Gastrocnemius medialis (tissue), 4 donors: ENCODE data around the gene GULP1. TPM values are rescaled to one million over a fixed set of nuclear protein-coding genes. Genes with fewer than 3 reads are reported as not detected.

Source experiments
- ATAC-seq, 2 donors: fragments of 150-250 bp; one replicate each; pipeline ENCODE4 v1.9.1; 2016
- DNase-seq, 2 donors: peaks; one replicate each; pipeline ENCODE4 v3.0.0-alpha.2; 2019
- H3K27ac ChIP-seq, 4 donors: fragments of 200-600 bp; sonication (generic); 1 replicate in 1 of 4; 2 replicates in 3 of 4; pipeline ENCODE4 v1.5.1; 2016 to 2018; ENCODE audit warnings: mild to moderate bottlenecking in 2 of 4, moderate library complexity in 1 of 4
- H3K27me3 ChIP-seq, 3 donors: fragments of 200-600 bp; sonication (generic) in 2 of 3; 1 replicate in 1 of 3; 2 replicates in 2 of 3; pipeline versions ENCODE4 v1.5.1 to v1.6.0; 2016 to 2019; ENCODE audit warnings: mild to moderate bottlenecking in 1 of 3, moderate library complexity in 1 of 3
- H3K36me3 ChIP-seq, 2 donors: fragments of 200-600 bp; sonication (generic) in 1 of 2; one replicate each; pipeline ENCODE4 v1.5.1; 2017 to 2018
- H3K4me1 ChIP-seq, 2 donors: fragments of 200-600 bp; sonication (generic) in 1 of 2; one replicate each; pipeline ENCODE4 v1.5.1; 2016 to 2017; ENCODE audit warnings: mild to moderate bottlenecking in 2 of 2
- H3K4me3 ChIP-seq, 4 donors: fragments of 200-600 bp; sonication (generic) in 3 of 4; 1 replicate in 1 of 4; 2 replicates in 3 of 4; pipeline ENCODE4 v1.5.1; 2016 to 2019; ENCODE audit warnings: mild to moderate bottlenecking in 2 of 4
- H3K9me3 ChIP-seq, 3 donors: fragments of 200-600 bp; sonication (generic) in 2 of 3; 1 replicate in 1 of 3; 2 replicates in 2 of 3; pipeline ENCODE4 v1.5.1; 2016 to 2019
- CTCF ChIP-seq, 5 experiments: fragments of 450-650 bp in 3 of 5; fragments of 200-600 bp in 2 of 5; sonication (generic) in 2 of 5; IDR thresholded peaks in 4 of 5; conservative IDR thresholded peaks in 1 of 5; 1 replicate in 4 of 5; 2 replicates in 1 of 5; pipeline ENCODE4 v1.5.1; 2016 to 2019; ENCODE audit warnings: antibody characterized with exemption in 5 of 5, mild to moderate bottlenecking in 3 of 5, moderate library complexity in 3 of 5
- POLR2A ChIP-seq, 2 donors: fragments of 450-650 bp; IDR thresholded peaks; one replicate each; pipeline ENCODE4 v1.6.1; 2017; ENCODE audit warnings: antibody characterized with exemption in 2 of 2, mild to moderate bottlenecking in 2 of 2, moderate library complexity in 2 of 2
- in situ Hi-C, 4 donors: fragments of 200-750 bp; cut with MboI; loops; one replicate each; pipeline versions ENCODE4 v1.15.0 to v1.8.0; 2017; ENCODE audit warnings: low sequenced_read_pairs in 4 of 4
- intact Hi-C: fragments of 100-400 bp; cut with DNase I; formaldehyde crosslinking; loops from one replicate; pipeline ENCODE4 v1.15.1; 2023; ENCODE audit warnings: low total_unique reads
- total RNA-seq, 4 donors: library from RNA; depleted of rRNA; stranded (reverse); fragments of >200 nt; gene quantifications; one replicate each; pipeline versions ENCODE4 v1.1.0 to v1.2.3, GENCODE V29; 2016

Gene GULP1
- total RNA-seq, 4 donors from 2014 or later: 7.3 to 16.4 (median 12.1) TPM

GRCh38 chr2:188338463-188338862, 46.8 kb downstream of the GULP1 start:
- Histone ChIP-seq H3K27me3 (no peaks in the 10 kb centered on the region), H3K27ac (no peak overlapping the region), H3K9me3 (no peaks in the 10 kb centered on the region), H3K4me3 (no peak overlapping the region), H3K4me1 (peaks cover 12 to 13% of the 10 kb centered on the region in 2 donors), H3K36me3 (no peaks in the 10 kb centered on the region)
- intact Hi-C loops: no loop called here
- DNase-seq (no peak), ATAC-seq (no peak)
- in situ Hi-C loops: no loop called here
- TF ChIP-seq CTCF (IDR thresholded peaks at IDR 0.05 in 4 of 5, conservative IDR thresholded peaks at IDR 0.05 in 1 of 5): no peak
- TF ChIP-seq POLR2A (IDR thresholded peaks at IDR 0.05): no peak

- no peak for DNase-seq
- no peaks in the 10 kb centered on the region for H3K36me3 ChIP-seq
- H3K9me3 ChIP-seq: no peaks in the 10 kb centered on the region
- intact Hi-C loops: no loop called here
- no peaks in the 10 kb centered on the region for H3K4me1 ChIP-seq
- no peak overlapping the region for H3K27ac ChIP-seq
- no peak overlapping the region for H3K4me3 ChIP-seq
- ATAC-seq: no peak
- in situ Hi-C loops: no loop called here
- H3K27me3 ChIP-seq: no peaks in the 10 kb centered on the region
- TF ChIP-seq POLR2A (IDR thresholded peaks at IDR 0.05) (no peak), CTCF (IDR thresholded peaks at IDR 0.05 in 4 of 5, conservative IDR thresholded peaks at IDR 0.05 in 1 of 5) (no peak)
Observed at GRCh38 chr2:188340257-188340656, 48.6 kb downstream of the GULP1 start.

GRCh38 chr2:188345020-188345419, 53.3 kb downstream of the GULP1 start:
- TF ChIP-seq CTCF (IDR thresholded peaks at IDR 0.05 in 4 of 5, conservative IDR thresholded peaks at IDR 0.05 in 1 of 5): no peak
- TF ChIP-seq POLR2A (IDR thresholded peaks at IDR 0.05): no peak
- in situ Hi-C loops: no loop called here
- ATAC-seq (no peak), DNase-seq (no peak)
- Histone ChIP-seq H3K27ac (no peak overlapping the region), H3K4me3 (no peak overlapping the region), H3K36me3 (no peaks in the 10 kb centered on the region), H3K9me3 (no peaks in the 10 kb centered on the region), H3K4me1 (peaks cover 0 to 5% of the 10 kb centered on the region in 2 donors), H3K27me3 (no peaks in the 10 kb centered on the region)
- intact Hi-C loops: no loop called here

GRCh38 chr2:188345426-188345825, 53.8 kb downstream of the GULP1 start:
- Histone ChIP-seq H3K36me3 (no peaks in the 10 kb centered on the region), H3K4me3 (no peak overlapping the region), H3K4me1 (peaks cover 0 to 5% of the 10 kb centered on the region in 2 donors), H3K9me3 (no peaks in the 10 kb centered on the region), H3K27ac (no peak overlapping the region), H3K27me3 (no peaks in the 10 kb centered on the region)
- ATAC-seq (no peak), DNase-seq (no peak)
- intact Hi-C loops (no loop called here), in situ Hi-C loops (no loop called here)
- TF ChIP-seq CTCF (IDR thresholded peaks at IDR 0.05 in 4 of 5, conservative IDR thresholded peaks at IDR 0.05 in 1 of 5) (no peak), POLR2A (IDR thresholded peaks at IDR 0.05) (no peak)

GRCh38 chr2:188345831-188346458, 54.3 kb downstream of the GULP1 start:
- Histone ChIP-seq H3K4me3 (no peak overlapping the region), H3K36me3 (no peaks in the 10 kb centered on the region), H3K4me1 (peaks cover 0 to 5% of the 10 kb centered on the region in 2 donors), H3K27me3 (no peaks in the 10 kb centered on the region), H3K27ac (no peak overlapping the region), H3K9me3 (no peaks in the 10 kb centered on the region)
- TF ChIP-seq CTCF (IDR thresholded peaks at IDR 0.05 in 4 of 5, conservative IDR thresholded peaks at IDR 0.05 in 1 of 5) (no peak), POLR2A (IDR thresholded peaks at IDR 0.05) (no peak)
- ATAC-seq (no peak), DNase-seq (no peak)
- in situ Hi-C loops (no loop called here), intact Hi-C loops (no loop called here)
